Epidermal melanocyte (primary cell): ENCODE data around the gene RHEX.
"Not testable (repeated sequence)": the region's sequence is repeated elsewhere in the genome, so short reads cannot be mapped to it uniquely, and the experiment has no call there.

Experiments used
- DNase-seq: peaks from one replicate; pipeline ENCODE4 v3.0.0; 2011; ENCODE audit warnings: low spot score; ENCODE audit not compliant: insufficient read length

RHEX gene

GRCh38 chr1:206058927-206059292, 5.9 kb downstream of the RHEX start:
- DNase-seq: no peak

GRCh38 chr1:206059355-206059915, 6.5 kb downstream of the RHEX start:
- DNase-seq: no peak

- no peak for DNase-seq
Measured at GRCh38 chr1:206060844-206061243, 7.9 kb downstream of the RHEX start.

- DNase-seq: no peak
Measured at GRCh38 chr1:206062464-206062863, 9.5 kb downstream of the RHEX start.

GRCh38 chr1:206064001-206064400, 11.0 kb downstream of the RHEX start:
- DNase-seq: not testable (repeated sequence)

- not testable (repeated sequence) for DNase-seq
Measured at GRCh38 chr1:206064501-206064900, 11.5 kb downstream of the RHEX start.

GRCh38 chr1:206065547-206066145, 12.7 kb downstream of the RHEX start:
- no peak for DNase-seq

- DNase-seq: no peak
Measured at GRCh38 chr1:206066479-206067171, 13.7 kb downstream of the RHEX start.

GRCh38 chr1:206067486-206068227, 14.7 kb downstream of the RHEX start:
- DNase-seq: no peak

- DNase-seq: no peak
Measured at GRCh38 chr1:206068314-206068713, 15.3 kb downstream of the RHEX start.

- no peak for DNase-seq
Measured at GRCh38 chr1:206070627-206071304, 17.8 kb downstream of the RHEX start.

GRCh38 chr1:206074839-206075238, 21.9 kb downstream of the RHEX start:
- no peak for DNase-seq

- DNase-seq: no peak
Measured at GRCh38 chr1:206075786-206076755, 23.1 kb downstream of the RHEX start.

- DNase-seq: no peak
Measured at GRCh38 chr1:206079135-206079534, 26.2 kb downstream of the RHEX start.

GRCh38 chr1:206080026-206080820, 27.2 kb downstream of the RHEX start:
- DNase-seq: no peak

GRCh38 chr1:206081856-206082255, 28.9 kb downstream of the RHEX start:
- DNase-seq: no peak

GRCh38 chr1:206082831-206083695, 30.1 kb downstream of the RHEX start:
- DNase-seq: no peak

GRCh38 chr1:206083750-206084149, 30.8 kb downstream of the RHEX start:
- no peak for DNase-seq

- DNase-seq: no peak
Measured at GRCh38 chr1:206087091-206087490, 34.1 kb downstream of the RHEX start.
